OCI-LY1 (cell line): ENCODE results near the gene ATOH1.

Experiments
- CTCF ChIP-seq: fragments of 200-600 bp; sonication (generic), shearing (Covaris generic); IDR thresholded peaks from 2 replicates; pipeline ENCODE4 v1.5.1; 2017; ENCODE audit warnings: mild to moderate bottlenecking, antibody characterized with exemption, low read length, moderate library complexity, mixed read lengths
- EZH2 ChIP-seq: fragments of 200-600 bp; sonication (generic), shearing (Covaris generic); IDR thresholded peaks from 2 replicates; pipeline ENCODE4 v1.8.0; 2017; ENCODE audit warnings: borderline replicate concordance, mixed run types, mild to moderate bottlenecking, antibody characterized with exemption, low read length, moderate library complexity, mixed read lengths

- no peak for TF ChIP-seq CTCF
- no peak for TF ChIP-seq EZH2
Observed at GRCh38 chr4:93786149-93786548, 42.4 kb upstream of the ATOH1 start.
